K562 (cell line): Measurements from ENCODE around the gene CCDC97. TPM values are rescaled to one million over a fixed set of nuclear protein-coding genes. Genes with fewer than 3 reads are reported as not detected.

Experiments used
- C11orf30 ChIP-seq: fragments of 450-650 bp; IDR thresholded peaks from 2 replicates; pipeline ENCODE4 v1.6.1; 2016; ENCODE audit warnings: low read depth, mild to moderate bottlenecking
- CCNT2 ChIP-seq: IDR thresholded peaks from 2 replicates; pipeline ENCODE4 v1.6.1; 2011; ENCODE audit warnings: borderline replicate concordance, low read depth, mild to moderate bottlenecking, moderate library complexity, mixed read lengths, low read length; ENCODE audit not compliant: insufficient read length; ENCODE audit errors: extremely low read depth
- FOXK2 ChIP-seq, 2 experiments: fragments of 450-650 bp; IDR thresholded peaks in 1 of 2; conservative IDR thresholded peaks in 1 of 2; 2 replicates each; pipeline ENCODE4 v1.6.1; 2016; ENCODE audit warnings: low read depth in 2 of 2, mild to moderate bottlenecking in 1 of 2
- GABPB1 ChIP-seq: sonication (generic); formaldehyde crosslinking; IDR thresholded peaks from 2 replicates; pipeline ENCODE4 v1.8.0; 2022; ENCODE audit warnings: mild to moderate bottlenecking, missing genetic modification reagents
- HDAC1 ChIP-seq, 2 experiments: fragments of 450-650 bp; IDR thresholded peaks; 2 replicates each; pipeline ENCODE4 v1.6.1; 2016 to 2017; ENCODE audit warnings: inconsistent platforms in 1 of 2, mild to moderate bottlenecking in 1 of 2, moderate library complexity in 1 of 2
- OTX1 ChIP-seq: fragments of 450-650 bp; formaldehyde crosslinking; IDR thresholded peaks from 2 replicates; pipeline ENCODE4 v1.4.0; 2022; ENCODE audit warnings: mild to moderate bottlenecking
- ZNF76 ChIP-seq: fragments of 250-450 bp; sonication (Bioruptor Pico); IDR thresholded peaks from 2 replicates; pipeline ENCODE4 v1.4.0; 2020; ENCODE audit warnings: mild to moderate bottlenecking, moderate library complexity, borderline replicate concordance
- polyA plus RNA-seq, 8 experiments: library from polyadenylated mRNA; depleted of rRNA in 4 of 8; stranded (reverse) in 5 of 8; unstranded in 3 of 8; fragments of >200 nt; fragmentation: Nextera tagmentation in 2 of 8; fragmentation: Illumina TruSeq in 1 of 8; extraction: Ambion mirVana in 2 of 8; extraction: Trizol in 1 of 8; gene quantifications; 2 replicates each; pipeline versions ENCODE4 v1.2.1 to v1.2.3, GENCODE V29; 2011 to 2014; ENCODE audit warnings: inconsistent platforms in 1 of 8, missing spikeins in 1 of 8
- total RNA-seq, 7 experiments: library from RNA; depleted of rRNA in 6 of 7; stranded (reverse); fragments of >200 nt in 6 of 7; fragmentation: Illumina TruSeq in 2 of 7; extraction: Trizol in 2 of 7; gene quantifications; 2 replicates each; pipeline versions ENCODE4 v1.2.1 to v1.2.3, GENCODE V29; 2011 to 2021; ENCODE audit warnings: low replicate concordance in 1 of 7
- TF ChIP-seq, protein P1 (sequence below): sonication (generic); formaldehyde crosslinking; IDR thresholded peaks from 2 replicates; pipeline ENCODE4 v1.8.0; 2022; ENCODE audit warnings: missing genetic modification reagents, mild to moderate bottlenecking, borderline replicate concordance
- TF ChIP-seq, protein P2 (sequence below), 2 experiments: fragments of 450-650 bp; IDR thresholded peaks; 2 replicates each; pipeline ENCODE4 v1.6.1; 2016
- TF ChIP-seq, protein P3 (sequence below), 2 experiments: IDR thresholded peaks; 2 replicates each; pipeline ENCODE4 v1.6.1; 2012; ENCODE audit warnings: improper control_type of control experiment in 2 of 2, low read depth in 2 of 2, low read length in 2 of 2, borderline replicate concordance in 1 of 2
- TF ChIP-seq, protein P4 (sequence below): fragments of 450-650 bp; formaldehyde crosslinking; IDR thresholded peaks from 2 replicates; pipeline ENCODE4 v1.4.0; 2022; ENCODE audit warnings: missing genetic modification characterization
- TF ChIP-seq, protein P5 (sequence below): fragments of 250-450 bp; sonication (Bioruptor Pico); IDR thresholded peaks from 2 replicates; pipeline ENCODE4 v1.5.0; 2021; ENCODE audit warnings: mild to moderate bottlenecking, borderline replicate concordance

CCDC97 gene
- total and polyA plus RNA-seq, 9 of the 15 experiments (the other 6 are each of a cell fraction or from before 2014, with no cell fraction given) = 0.60 to 16.5 (median 7.0) TPM

DNA sequence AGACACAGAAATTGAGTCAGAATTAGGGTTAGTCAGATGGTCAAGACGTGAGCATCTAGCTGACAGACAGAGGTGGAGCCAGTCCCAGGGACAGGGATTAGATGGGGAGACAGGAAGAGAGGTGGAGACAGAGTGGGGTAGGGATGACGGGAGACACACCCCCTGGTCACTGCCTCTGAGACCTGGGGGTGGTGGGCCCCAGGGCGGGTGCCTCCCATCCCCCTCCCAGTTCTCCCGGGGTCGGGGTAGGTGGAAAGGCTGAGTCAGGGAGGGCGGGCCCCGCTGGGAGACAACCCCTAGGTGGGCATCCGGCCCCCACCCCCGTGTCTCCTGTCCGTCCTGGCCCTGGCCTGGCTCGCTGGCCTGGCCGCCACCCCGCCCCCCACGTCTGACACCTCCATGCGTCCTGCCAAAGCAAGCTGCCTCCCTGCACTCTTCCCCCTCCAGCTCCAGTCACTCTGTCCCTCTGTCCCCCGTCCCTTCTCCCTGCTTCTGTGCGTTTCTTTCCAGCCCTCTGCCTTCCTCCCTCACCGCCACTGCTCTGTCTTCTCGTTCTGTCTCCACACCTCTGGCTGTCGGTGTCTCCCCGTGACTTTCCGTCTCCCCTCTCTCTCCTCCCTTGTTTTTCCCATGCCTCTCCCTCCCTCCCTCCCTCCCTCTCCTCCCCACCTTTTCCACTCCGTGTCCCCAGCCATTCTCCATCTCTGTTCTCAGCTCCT, 15.1 kb downstream of the CCDC97 start (continued):
- TF ChIP-seq OTX1 = 0 out of 2 replicates have a peak, but pooled peaks have one; percentile 23
- TF ChIP-seq, protein P1, sequence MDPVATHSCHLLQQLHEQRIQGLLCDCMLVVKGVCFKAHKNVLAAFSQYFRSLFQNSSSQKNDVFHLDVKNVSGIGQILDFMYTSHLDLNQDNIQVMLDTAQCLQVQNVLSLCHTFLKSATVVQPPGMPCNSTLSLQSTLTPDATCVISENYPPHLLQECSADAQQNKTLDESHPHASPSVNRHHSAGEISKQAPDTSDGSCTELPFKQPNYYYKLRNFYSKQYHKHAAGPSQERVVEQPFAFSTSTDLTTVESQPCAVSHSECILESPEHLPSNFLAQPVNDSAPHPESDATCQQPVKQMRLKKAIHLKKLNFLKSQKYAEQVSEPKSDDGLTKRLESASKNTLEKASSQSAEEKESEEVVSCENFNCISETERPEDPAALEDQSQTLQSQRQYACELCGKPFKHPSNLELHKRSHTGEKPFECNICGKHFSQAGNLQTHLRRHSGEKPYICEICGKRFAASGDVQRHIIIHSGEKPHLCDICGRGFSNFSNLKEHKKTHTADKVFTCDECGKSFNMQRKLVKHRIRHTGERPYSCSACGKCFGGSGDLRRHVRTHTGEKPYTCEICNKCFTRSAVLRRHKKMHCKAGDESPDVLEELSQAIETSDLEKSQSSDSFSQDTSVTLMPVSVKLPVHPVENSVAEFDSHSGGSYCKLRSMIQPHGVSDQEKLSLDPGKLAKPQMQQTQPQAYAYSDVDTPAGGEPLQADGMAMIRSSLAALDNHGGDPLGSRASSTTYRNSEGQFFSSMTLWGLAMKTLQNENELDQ (CRISPR knock-in tag) = no peak
- TF ChIP-seq HDAC1 (IDR thresholded peaks at IDR 0.05) = peak in 1 of 2 experiments; percentile 87; a peak in 2 of 4 replicates
- peak; percentile 51 for TF ChIP-seq CCNT2
- TF ChIP-seq, protein P2, sequence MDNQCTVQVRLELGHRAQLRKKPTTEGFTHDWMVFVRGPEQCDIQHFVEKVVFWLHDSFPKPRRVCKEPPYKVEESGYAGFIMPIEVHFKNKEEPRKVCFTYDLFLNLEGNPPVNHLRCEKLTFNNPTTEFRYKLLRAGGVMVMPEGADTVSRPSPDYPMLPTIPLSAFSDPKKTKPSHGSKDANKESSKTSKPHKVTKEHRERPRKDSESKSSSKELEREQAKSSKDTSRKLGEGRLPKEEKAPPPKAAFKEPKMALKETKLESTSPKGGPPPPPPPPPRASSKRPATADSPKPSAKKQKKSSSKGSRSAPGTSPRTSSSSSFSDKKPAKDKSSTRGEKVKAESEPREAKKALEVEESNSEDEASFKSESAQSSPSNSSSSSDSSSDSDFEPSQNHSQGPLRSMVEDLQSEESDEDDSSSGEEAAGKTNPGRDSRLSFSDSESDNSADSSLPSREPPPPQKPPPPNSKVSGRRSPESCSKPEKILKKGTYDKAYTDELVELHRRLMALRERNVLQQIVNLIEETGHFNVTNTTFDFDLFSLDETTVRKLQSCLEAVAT (IDR thresholded peaks at IDR 0.05) = peak; percentile 63 to 68; a peak in 2 of 4 replicates
- TF ChIP-seq ZNF76 (CRISPR knock-in tag) = no peak
- TF ChIP-seq, protein P3, sequence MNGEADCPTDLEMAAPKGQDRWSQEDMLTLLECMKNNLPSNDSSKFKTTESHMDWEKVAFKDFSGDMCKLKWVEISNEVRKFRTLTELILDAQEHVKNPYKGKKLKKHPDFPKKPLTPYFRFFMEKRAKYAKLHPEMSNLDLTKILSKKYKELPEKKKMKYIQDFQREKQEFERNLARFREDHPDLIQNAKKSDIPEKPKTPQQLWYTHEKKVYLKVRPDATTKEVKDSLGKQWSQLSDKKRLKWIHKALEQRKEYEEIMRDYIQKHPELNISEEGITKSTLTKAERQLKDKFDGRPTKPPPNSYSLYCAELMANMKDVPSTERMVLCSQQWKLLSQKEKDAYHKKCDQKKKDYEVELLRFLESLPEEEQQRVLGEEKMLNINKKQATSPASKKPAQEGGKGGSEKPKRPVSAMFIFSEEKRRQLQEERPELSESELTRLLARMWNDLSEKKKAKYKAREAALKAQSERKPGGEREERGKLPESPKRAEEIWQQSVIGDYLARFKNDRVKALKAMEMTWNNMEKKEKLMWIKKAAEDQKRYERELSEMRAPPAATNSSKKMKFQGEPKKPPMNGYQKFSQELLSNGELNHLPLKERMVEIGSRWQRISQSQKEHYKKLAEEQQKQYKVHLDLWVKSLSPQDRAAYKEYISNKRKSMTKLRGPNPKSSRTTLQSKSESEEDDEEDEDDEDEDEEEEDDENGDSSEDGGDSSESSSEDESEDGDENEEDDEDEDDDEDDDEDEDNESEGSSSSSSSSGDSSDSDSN (IDR thresholded peaks at IDR 0.05; ENCODE audit: borderline replicate concordance in 1 of 2, low read depth in 2 of 2, low read length in 2 of 2) = 0 out of 4 replicates have a peak, but pooled peaks of 1 of the 2 experiments have one; percentile 58
- TF ChIP-seq FOXK2 (conservative IDR thresholded peaks at IDR 0.05 in 1 of 2, IDR thresholded peaks at IDR 0.05 in 1 of 2; ENCODE audit: low read depth in 2 of 2) = 0 out of 4 replicates have a peak, but pooled peaks of 1 of the 2 experiments have one; percentile 24
- TF ChIP-seq, protein P4, sequence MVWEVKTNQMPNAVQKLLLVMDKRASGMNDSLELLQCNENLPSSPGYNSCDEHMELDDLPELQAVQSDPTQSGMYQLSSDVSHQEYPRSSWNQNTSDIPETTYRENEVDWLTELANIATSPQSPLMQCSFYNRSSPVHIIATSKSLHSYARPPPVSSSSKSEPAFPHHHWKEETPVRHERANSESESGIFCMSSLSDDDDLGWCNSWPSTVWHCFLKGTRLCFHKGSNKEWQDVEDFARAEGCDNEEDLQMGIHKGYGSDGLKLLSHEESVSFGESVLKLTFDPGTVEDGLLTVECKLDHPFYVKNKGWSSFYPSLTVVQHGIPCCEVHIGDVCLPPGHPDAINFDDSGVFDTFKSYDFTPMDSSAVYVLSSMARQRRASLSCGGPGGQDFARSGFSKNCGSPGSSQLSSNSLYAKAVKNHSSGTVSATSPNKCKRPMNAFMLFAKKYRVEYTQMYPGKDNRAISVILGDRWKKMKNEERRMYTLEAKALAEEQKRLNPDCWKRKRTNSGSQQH (CRISPR knock-in tag) = peak; percentile 49; the same call in 1 of the 2 replicates
- TF ChIP-seq C11orf30 = 0 out of 2 replicates have a peak, but pooled peaks have one; percentile 24
- 0 out of 2 replicates have a peak, but pooled peaks have one; percentile 13 for TF ChIP-seq GABPB1 (CRISPR knock-in tag)
- TF ChIP-seq, protein P5, sequence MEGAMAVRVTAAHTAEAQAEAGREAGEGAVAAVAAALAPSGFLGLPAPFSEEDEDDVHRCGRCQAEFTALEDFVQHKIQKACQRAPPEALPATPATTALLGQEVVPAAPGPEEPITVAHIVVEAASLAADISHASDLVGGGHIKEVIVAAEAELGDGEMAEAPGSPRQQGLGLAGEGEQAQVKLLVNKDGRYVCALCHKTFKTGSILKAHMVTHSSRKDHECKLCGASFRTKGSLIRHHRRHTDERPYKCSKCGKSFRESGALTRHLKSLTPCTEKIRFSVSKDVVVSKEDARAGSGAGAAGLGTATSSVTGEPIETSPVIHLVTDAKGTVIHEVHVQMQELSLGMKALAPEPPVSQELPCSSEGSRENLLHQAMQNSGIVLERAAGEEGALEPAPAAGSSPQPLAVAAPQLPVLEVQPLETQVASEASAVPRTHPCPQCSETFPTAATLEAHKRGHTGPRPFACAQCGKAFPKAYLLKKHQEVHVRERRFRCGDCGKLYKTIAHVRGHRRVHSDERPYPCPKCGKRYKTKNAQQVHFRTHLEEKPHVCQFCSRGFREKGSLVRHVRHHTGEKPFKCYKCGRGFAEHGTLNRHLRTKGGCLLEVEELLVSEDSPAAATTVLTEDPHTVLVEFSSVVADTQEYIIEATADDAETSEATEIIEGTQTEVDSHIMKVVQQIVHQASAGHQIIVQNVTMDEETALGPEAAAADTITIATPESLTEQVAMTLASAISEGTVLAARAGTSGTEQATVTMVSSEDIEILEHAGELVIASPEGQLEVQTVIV (CRISPR knock-in tag) = no peak
